Measurements from ENCODE around the gene SMCO2.

SMCO2 gene

DNA sequence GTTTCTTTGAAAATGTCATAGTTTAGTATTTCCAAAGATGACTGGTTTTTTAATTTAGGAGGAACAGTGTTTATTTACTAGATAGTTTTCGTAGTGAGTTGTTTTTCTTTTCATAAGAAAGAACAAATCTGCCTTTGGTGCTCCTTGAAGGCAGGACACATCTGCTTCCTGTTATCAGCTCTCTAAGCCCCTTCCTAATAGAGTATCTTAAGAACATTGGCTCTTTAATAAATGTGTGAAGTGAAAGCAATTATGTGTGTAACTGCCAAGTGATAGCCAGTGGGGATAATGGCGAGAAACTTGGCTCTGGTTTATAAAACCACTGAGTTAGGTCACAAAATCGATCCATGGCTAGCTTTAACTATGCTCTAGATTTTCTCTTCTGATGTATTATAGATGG, 54.0 kb downstream of the SMCO2 start:
- no peak overlapping the region for H3K4me3 ChIP-seq (ENCODE audit: low read depth, low read length)
- TF ChIP-seq, protein P1, sequence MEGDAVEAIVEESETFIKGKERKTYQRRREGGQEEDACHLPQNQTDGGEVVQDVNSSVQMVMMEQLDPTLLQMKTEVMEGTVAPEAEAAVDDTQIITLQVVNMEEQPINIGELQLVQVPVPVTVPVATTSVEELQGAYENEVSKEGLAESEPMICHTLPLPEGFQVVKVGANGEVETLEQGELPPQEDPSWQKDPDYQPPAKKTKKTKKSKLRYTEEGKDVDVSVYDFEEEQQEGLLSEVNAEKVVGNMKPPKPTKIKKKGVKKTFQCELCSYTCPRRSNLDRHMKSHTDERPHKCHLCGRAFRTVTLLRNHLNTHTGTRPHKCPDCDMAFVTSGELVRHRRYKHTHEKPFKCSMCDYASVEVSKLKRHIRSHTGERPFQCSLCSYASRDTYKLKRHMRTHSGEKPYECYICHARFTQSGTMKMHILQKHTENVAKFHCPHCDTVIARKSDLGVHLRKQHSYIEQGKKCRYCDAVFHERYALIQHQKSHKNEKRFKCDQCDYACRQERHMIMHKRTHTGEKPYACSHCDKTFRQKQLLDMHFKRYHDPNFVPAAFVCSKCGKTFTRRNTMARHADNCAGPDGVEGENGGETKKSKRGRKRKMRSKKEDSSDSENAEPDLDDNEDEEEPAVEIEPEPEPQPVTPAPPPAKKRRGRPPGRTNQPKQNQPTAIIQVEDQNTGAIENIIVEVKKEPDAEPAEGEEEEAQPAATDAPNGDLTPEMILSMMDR (IDR thresholded peaks at IDR 0.05; ENCODE audit: control insufficient read depth, extremely low read depth, insufficient read depth) = no peak
- no peak for DNase-seq (ENCODE audit: low read depth)

DNA sequence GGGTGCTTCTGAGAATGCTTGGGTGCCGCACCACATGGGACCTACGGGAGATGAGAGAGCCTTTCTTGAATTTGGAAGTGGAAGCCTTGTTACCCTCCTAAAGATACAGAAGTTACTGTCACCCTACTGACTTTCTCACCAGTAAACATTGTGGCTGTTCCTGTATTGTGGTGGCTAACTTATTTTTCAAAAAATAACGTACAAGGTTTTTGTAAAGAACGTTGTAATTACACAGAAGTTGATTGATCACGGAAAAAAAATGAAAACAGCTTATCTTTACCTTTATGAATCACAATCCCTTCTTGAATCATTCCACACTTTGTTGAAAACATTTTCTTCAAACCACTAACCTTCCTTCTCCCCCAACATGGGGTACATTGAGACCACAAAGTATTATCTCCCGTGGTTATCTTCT, 55.5 kb downstream of the SMCO2 start:
- no peak for DNase-seq (ENCODE audit: low read depth)
- no peak overlapping the region for H3K4me3 ChIP-seq (ENCODE audit: low read depth, low read length)
- TF ChIP-seq, protein P1 (IDR thresholded peaks at IDR 0.05; ENCODE audit: control insufficient read depth, extremely low read depth, insufficient read depth) = no peak

DNA sequence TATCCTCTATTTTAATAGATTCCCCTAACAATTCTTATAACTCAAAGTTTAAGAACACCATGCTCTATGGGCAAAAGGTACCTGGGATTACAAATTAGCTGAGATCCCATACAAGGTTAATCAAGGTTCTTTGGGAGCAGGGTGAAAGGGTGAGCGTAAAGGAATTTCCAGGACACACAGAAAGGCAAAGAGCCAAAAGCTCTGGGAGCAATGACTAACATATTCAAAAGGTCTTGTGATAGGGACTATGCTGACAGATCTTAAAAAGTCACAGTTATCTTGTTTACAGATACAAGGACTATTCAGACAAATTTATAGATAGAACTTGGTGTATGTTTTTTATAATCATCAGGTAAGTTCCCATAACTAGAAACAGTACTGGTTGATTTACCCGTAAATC, 58.0 kb downstream of the SMCO2 start:
- H3K4me3 ChIP-seq (ENCODE audit: low read depth, low read length) = no peak overlapping the region
- DNase-seq (ENCODE audit: low read depth) = no peak

DNA sequence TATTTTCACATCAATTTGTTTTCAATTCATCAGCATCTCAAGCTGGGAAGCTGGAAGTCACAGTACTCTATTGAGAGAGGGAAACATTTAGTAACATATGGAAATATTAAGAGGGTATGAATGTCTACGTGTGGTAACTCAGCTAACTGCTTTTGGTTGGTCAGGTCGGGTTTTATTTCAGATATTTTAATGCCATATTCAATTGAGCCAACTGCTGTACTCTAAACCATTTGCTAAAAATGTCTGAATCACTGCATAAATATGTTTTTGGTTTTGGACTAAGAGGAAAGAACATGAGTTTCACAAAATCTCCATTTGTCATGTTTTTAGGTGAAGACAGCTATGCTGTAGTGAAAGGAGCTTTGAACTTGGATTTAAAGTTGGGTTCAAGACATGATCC, 58.6 kb downstream of the SMCO2 start:
- no peak for DNase-seq (ENCODE audit: low read depth)
- TF ChIP-seq, protein P1 (IDR thresholded peaks at IDR 0.05; ENCODE audit: control insufficient read depth, extremely low read depth, insufficient read depth) = no peak
- no peak overlapping the region for H3K4me3 ChIP-seq (ENCODE audit: low read depth, low read length)

More for the DNA sequence above, 58.0 kb downstream of the SMCO2 start:
- TF ChIP-seq, protein P1 (IDR thresholded peaks at IDR 0.05; ENCODE audit: control insufficient read depth, extremely low read depth, insufficient read depth) = no peak

DNA sequence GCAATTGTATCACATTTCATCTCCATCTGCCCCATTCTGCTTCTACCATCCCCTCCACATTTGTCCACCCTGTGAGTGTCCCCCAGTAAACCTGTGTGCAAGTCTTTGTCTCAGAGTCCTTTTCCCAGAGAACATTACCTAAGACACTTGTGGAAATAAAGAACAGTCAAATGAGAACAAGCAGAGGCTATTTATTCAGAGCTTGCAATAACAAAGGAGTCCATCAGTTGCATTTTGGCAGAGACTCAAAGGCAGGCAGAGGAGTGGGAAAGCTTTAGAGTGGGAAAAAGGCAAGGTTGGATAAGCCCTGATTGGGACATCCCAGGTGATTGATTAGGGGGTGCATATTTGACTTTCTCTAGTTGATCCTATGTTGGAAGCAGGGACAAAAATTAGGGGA, 59.2 kb downstream of the SMCO2 start:
- TF ChIP-seq, protein P1 (IDR thresholded peaks at IDR 0.05; ENCODE audit: control insufficient read depth, extremely low read depth, insufficient read depth) = no peak
- DNase-seq (ENCODE audit: low read depth) = no peak
- no peak overlapping the region for H3K4me3 ChIP-seq (ENCODE audit: low read depth, low read length)

DNA sequence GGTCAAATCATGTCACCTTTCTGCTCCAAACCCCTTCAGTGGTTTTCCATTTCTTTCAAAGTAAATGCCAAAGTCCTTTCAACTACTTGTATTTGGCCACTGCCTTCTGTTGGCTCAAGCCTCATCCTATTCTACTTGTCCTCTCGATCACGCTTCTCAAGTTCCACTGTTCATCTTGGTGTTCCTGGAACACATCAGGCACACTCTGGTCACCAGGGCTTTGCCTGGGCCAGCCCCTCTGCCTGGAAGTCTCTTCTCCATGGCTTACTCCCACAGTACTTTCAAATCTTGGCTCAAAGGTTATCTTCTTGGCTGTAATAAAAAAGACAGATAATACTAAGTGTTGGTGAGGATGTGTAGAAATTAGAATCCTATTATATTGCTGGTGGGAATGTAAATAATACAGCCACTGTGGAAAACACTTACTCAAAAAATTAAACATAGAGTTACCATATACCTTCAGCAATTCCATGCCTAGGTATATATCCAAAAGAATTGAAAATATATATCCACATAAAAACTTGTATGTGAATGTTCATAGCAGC, 60.2 kb downstream of the SMCO2 start:
- H3K4me3 ChIP-seq (ENCODE audit: low read depth, low read length) = no peak overlapping the region
- DNase-seq (ENCODE audit: low read depth) = no peak
- TF ChIP-seq, protein P1 (IDR thresholded peaks at IDR 0.05; ENCODE audit: control insufficient read depth, extremely low read depth, insufficient read depth) = no peak

DNA sequence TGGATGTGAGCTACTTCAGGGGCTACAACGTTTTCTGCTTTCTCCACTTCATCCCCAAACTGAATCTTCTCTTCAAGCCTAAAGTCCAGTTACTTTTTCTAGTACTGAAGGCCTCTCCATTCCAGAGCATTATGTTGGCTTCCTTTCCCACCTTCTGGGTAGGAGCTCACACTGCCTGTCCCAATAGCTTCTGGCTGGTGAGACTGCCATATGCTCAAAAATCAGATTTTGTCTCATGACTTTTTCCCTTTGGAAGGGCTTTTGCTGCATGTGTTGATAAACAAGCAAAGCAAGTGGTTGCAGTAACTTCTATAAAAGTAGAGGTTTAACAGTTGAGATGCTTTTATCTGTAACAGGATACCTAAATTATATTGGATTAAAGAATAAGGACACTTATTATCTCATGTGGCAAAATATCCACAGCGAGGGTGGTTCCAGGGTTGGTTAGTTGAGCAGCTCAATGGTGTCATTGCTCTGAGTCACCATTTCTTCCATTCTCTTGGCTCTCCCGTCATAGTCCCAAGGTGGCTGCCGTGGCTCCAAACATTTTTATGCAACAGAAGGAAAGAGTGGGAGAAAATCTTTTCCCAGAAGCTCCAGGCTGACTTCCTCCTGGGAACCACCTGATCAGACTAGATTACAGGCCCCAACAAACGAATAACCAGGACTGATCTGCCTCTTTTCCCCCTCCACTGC, 62.3 kb downstream of the SMCO2 start:
- no peak overlapping the region for H3K4me3 ChIP-seq (ENCODE audit: low read depth, low read length)
- TF ChIP-seq, protein P1 (IDR thresholded peaks at IDR 0.05; ENCODE audit: control insufficient read depth, extremely low read depth, insufficient read depth) = no peak
- DNase-seq (ENCODE audit: low read depth) = no peak

Data from LNCaP clone FGC (cell line).